Stimulated activated CD4-positive, alpha-beta T cell treated with anti-CD3 and anti-CD28 coated beads, Interleukin-12 subunit alpha, Interleukin-12 subunit beta, amount 100 ng/mL, for 24 hours (primary cell): ENCODE results near the gene PLEKHA5.
"Not testable (repeated sequence)": the region's sequence is repeated elsewhere in the genome, so short reads cannot be mapped to it uniquely, and the experiment has no call there.

Experiments used
- DNase-seq, 2 experiments: peaks; one replicate each; pipeline ENCODE4 v3.0.0-alpha.2; 2020; ENCODE audit warnings: low read depth in 2 of 2

Gene PLEKHA5

GRCh38 chr12:19402211-19402610, 272.7 kb downstream of the PLEKHA5 start:
- DNase-seq: no peak

DNA sequence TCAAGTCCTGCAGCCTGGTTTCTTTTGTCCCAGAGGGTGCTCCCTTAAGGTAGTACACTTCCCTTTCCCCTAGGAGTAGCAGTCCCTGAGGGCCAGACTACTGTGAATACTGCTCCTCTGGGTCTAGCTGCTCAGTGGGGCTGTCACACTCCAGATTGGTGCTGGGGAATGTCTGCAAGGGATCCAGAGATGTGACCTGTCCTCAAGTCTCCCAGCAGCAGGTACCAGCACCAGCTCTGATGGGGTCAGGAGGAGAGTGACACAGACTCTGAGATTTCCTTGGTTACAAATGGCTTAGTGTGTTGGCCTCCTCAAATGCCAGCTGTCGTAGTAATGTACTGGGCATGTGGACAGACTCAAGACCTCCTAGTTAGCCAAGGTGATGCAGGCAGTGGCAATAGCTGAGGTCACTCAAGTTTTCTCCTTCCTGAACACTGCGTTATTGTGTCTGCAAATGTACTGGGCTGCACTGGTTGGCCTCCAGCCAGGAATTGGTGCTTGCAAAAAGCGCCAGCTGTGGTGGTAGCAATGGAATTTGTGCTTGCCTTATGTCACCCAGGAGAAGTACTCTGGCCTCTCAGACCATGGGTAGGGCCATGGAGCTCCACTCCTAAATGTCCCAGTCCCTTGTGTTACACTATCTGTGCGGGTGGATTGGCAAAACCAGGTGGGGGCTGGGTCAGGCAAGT, 273.4 kb downstream of the PLEKHA5 start:
- no peak for DNase-seq

GRCh38 chr12:19404242-19404880, 274.8 kb downstream of the PLEKHA5 start:
- DNase-seq: no peak

GRCh38 chr12:19409376-19409775, 279.8 kb downstream of the PLEKHA5 start:
- DNase-seq: no peak

GRCh38 chr12:19410211-19410610, 280.7 kb downstream of the PLEKHA5 start:
- no peak for DNase-seq

DNA sequence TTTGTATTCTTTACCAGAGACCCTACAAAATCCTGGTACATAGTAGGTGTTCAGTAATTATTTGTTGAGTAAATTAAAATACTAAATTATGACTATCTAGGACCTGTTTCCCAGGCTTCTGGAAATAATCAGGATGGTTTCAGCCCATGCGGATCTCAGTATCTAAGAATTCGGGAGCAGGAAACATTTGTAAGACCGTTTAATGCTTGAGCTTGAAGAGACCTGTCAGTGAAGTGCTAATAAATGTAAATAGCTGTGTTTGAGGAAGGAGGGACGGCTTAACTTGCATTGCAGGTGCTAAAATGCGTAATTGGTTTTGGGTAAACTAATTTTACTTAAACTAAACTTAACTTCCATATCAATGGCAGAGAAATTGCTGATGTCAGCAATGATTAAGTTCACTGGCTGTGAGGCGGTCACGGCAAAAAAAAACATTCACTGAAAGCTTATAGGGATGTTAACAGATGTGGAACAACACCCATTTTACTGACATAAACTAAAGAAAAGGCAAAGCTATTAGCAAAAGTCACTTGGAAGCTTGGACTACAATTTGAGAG, 281.2 kb downstream of the PLEKHA5 start:
- DNase-seq: no peak

- no peak for DNase-seq
Measured at GRCh38 chr12:19411234-19412204, 282.0 kb downstream of the PLEKHA5 start.

DNA sequence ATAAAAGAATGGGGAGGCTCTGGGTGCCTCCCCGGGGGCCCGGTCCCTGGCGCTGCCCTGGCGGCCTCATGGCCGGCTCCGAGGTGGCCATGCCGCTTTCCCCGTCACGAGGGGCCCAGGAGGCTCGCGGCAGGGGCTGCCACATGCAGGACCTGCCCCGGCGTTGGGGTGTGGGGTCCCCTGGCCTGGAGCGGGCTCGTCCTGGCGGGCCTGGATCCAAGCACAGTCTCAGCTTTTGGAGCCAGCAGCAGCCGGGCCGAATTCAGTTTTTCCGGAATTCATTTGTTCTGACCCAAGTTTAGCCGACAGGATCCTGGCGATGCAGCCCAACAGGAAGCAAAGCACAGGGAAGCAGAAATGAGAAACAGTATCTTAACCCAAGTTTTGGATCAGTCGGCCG, 283.3 kb downstream of the PLEKHA5 start:
- DNase-seq: no peak

DNA sequence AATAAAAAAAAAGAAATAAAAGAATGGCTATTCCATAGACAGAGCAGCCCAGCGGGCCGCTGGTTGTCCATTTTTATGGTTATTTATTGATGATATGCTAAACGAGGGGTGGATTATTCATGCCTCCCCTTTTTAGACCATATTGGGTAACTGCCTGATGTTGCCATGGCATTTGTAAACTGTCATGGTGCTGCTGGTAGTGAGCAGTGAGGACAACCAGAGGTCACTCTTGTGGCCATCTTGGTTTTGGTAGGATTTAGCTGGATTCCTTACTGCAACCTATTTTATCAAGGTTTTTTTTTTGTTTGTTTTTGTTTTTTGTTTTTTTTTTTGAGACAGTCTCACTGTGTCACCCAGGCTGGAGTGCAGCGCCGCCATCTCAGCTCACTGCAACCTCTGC, 284.0 kb downstream of the PLEKHA5 start:
- DNase-seq: not testable (repeated sequence)

GRCh38 chr12:19415563-19415962, 286.0 kb downstream of the PLEKHA5 start:
- no peak for DNase-seq

DNA sequence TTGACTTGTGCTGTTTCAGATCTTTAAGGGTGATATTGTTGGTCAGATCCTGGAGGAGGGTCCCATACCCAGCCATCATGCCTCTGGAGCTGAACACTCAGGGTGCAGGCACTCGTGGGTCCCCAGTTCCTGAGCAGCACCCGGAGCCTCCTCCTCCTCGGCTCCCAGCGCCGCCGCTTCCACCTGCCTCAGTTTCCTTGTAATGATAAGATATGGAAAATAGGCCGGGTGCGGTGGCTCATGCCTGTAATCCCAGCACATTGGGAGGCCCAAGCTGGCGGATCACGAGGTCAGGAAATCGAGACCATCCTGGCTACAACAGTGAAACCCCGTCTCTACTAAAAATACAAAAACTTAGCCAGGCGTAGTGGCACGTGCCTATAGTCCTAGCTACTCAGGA, 289.6 kb downstream of the PLEKHA5 start:
- DNase-seq: no peak

DNA sequence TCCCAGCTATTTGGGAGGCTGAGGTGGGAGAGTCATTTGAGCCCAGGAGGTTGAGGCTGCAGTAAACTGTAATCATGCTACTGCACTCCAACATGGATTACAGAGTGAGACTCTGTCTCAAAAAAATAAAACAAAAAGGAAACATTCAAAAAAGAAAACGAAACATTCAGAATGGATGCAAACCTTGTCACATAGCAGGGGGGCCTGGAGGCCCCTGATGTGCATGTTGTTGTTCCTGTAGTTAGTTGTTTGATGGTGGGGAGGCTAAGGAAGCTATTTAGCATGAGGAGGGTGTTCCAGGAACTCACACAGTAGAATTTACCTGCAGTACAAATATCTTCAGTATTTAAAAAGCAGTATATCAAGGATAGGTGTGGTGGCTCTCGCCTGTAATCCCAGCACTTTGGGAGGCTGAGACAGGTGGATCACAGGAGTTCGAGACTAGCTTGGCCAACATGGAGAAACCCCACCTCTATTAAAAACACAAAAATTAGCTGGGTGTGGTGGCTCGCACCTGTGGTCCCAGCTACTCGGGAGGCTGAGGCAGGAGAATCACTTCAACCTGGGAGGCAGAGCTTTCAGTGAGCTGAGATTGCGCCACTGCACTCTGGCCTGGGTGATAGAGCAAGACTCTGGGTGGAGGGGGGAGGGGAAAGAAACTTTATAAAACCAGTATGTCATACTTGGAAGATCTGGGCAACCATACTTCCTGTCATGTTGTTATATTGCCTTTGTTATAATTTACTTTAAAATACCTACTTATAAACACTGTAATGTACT, 292.2 kb downstream of the PLEKHA5 start:
- DNase-seq: no peak

DNA sequence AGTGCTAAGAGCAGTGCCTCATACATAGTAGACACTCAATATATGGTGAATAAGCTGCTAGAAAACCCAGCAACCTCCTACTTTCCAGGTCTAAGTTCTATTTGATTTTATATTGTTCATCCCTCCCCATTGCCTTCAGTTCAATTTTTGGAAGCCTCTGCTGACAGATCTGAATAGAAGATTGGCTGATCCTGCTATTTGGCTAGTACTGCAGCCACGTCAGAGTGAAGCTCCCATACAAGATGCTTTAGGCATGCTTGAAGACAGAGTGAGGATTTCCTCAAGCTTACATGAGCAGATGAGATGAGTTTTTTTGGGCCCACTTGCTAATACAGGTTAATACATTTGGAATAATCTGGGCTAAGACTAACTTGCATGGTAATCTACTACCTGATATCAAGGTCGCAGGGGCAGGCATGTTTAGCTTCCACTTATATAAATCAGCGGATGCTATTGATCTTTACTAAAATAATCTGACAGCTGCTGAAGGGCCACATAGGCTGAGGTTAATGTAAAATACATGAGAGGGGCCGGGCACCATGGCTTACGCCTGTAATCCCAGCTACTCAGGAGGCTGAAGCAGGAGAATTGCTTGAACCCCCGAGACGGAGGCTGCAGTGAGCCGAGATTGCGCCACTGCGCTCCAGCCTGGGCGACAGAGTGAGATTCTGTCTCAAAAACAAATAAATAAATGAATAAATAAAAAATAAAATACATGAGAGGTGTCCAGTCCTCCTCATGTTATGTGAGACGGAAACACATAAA, 293.8 kb downstream of the PLEKHA5 start:
- no peak for DNase-seq
